Ishikawa (cell line): ENCODE results near the gene APOBEC3F.

Experiments used
- CEBPB ChIP-seq: IDR thresholded peaks from 2 replicates; pipeline ENCODE4 v1.6.1; 2012
- EP300 ChIP-seq: IDR thresholded peaks from 2 replicates; pipeline ENCODE4 v1.6.1; 2012; ENCODE audit warnings: borderline replicate concordance
- FOXM1 ChIP-seq: IDR thresholded peaks from 2 replicates; pipeline ENCODE4 v1.6.1; 2012; ENCODE audit warnings: low read depth, borderline replicate concordance
- MAX ChIP-seq: IDR thresholded peaks from 2 replicates; pipeline ENCODE4 v1.6.1; 2012
- RAD21 ChIP-seq: IDR thresholded peaks from 2 replicates; pipeline ENCODE4 v1.6.1; 2012; ENCODE audit warnings: low read depth
- TAF1 ChIP-seq: IDR thresholded peaks from 2 replicates; pipeline ENCODE4 v1.6.1; 2012; ENCODE audit warnings: low read depth, mild to moderate bottlenecking
- YY1 ChIP-seq: IDR thresholded peaks from 2 replicates; pipeline ENCODE4 v1.6.1; 2012; ENCODE audit warnings: low read depth
- TF ChIP-seq, protein P1 (sequence below): IDR thresholded peaks from 2 replicates; pipeline ENCODE4 v1.6.1; 2012; ENCODE audit warnings: low read depth, mild to moderate bottlenecking

GRCh38 chr22:39081016-39081415, 40.4 kb downstream of the APOBEC3F start:
- TF ChIP-seq RAD21 (no peak), MAX (no peak), TAF1 (no peak), EP300 (no peak), CEBPB (no peak), FOXM1 (no peak), YY1 (no peak)
- TF ChIP-seq, protein P1, sequence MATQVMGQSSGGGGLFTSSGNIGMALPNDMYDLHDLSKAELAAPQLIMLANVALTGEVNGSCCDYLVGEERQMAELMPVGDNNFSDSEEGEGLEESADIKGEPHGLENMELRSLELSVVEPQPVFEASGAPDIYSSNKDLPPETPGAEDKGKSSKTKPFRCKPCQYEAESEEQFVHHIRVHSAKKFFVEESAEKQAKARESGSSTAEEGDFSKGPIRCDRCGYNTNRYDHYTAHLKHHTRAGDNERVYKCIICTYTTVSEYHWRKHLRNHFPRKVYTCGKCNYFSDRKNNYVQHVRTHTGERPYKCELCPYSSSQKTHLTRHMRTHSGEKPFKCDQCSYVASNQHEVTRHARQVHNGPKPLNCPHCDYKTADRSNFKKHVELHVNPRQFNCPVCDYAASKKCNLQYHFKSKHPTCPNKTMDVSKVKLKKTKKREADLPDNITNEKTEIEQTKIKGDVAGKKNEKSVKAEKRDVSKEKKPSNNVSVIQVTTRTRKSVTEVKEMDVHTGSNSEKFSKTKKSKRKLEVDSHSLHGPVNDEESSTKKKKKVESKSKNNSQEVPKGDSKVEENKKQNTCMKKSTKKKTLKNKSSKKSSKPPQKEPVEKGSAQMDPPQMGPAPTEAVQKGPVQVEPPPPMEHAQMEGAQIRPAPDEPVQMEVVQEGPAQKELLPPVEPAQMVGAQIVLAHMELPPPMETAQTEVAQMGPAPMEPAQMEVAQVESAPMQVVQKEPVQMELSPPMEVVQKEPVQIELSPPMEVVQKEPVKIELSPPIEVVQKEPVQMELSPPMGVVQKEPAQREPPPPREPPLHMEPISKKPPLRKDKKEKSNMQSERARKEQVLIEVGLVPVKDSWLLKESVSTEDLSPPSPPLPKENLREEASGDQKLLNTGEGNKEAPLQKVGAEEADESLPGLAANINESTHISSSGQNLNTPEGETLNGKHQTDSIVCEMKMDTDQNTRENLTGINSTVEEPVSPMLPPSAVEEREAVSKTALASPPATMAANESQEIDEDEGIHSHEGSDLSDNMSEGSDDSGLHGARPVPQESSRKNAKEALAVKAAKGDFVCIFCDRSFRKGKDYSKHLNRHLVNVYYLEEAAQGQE, result no peak
